Parathyroid adenoma (tissue), 2 donors: ENCODE data around the gene DPT.

Source experiments
- H2AFZ ChIP-seq: fragments of 300-600 bp; sonication (generic); one replicate; pipeline ENCODE4 v1.7.0; 2017; ENCODE audit warnings: antibody characterized with exemption, mild to moderate bottlenecking
- H3K27ac ChIP-seq: fragments of 300-600 bp; sonication (generic); one replicate; pipeline ENCODE4 v1.7.0; 2017
- H3K27me3 ChIP-seq: fragments of 300-600 bp; sonication (generic); one replicate; pipeline ENCODE4 v1.7.0; 2017; ENCODE audit warnings: low read length; ENCODE audit not compliant: control insufficient read depth, insufficient read depth
- H3K36me3 ChIP-seq: fragments of 300-600 bp; sonication (generic); one replicate; pipeline ENCODE4 v1.7.0; 2017; ENCODE audit warnings: low read length; ENCODE audit not compliant: control insufficient read depth, insufficient read depth
- H3K4me1 ChIP-seq: fragments of 300-600 bp; sonication (generic); one replicate; pipeline ENCODE4 v1.7.0; 2017; ENCODE audit warnings: control low read depth
- H3K4me2 ChIP-seq: fragments of 300-600 bp; sonication (generic); one replicate; pipeline ENCODE4 v1.7.0; 2017; ENCODE audit warnings: low read length
- H3K4me3 ChIP-seq: fragments of 300-600 bp; sonication (generic); one replicate; pipeline ENCODE4 v1.7.0; 2017; ENCODE audit warnings: low read depth, low read length
- H3K79me2 ChIP-seq: fragments of 300-600 bp; sonication (generic); one replicate; pipeline ENCODE4 v1.7.0; 2017; ENCODE audit warnings: control low read depth
- H3K9ac ChIP-seq: fragments of 300-600 bp; sonication (generic); one replicate; pipeline ENCODE4 v1.7.0; 2017; ENCODE audit warnings: mild to moderate bottlenecking
- H3K9me3 ChIP-seq: fragments of 300-600 bp; sonication (generic); one replicate; pipeline ENCODE4 v1.7.0; 2017; ENCODE audit warnings: low read length; ENCODE audit not compliant: control insufficient read depth
- TF ChIP-seq, protein P1 (sequence below): fragments of 300-600 bp; sonication (generic); IDR thresholded peaks from one replicate; pipeline ENCODE4 v1.7.0; 2017; ENCODE audit warnings: antibody characterized with exemption, mild to moderate bottlenecking
- donor health status: primary hyperparathyroidism.

DPT gene

GRCh38 chr1:168728473-168729404 is at the start of gene DPT:
TSS of gene DPT (minus strand) at chr1:168729206. CDS start at chr1:168729174, 32 bp downstream.
- H3K4me1 ChIP-seq, result no peaks in the 10 kb centered on the region

GRCh38 chr1:168775366-168775765 is 46.4 kb upstream of the DPT start:
- Histone ChIP-seq H3K79me2 (no peaks in the 10 kb centered on the region), H3K27me3 (no peaks in the 10 kb centered on the region)
- TF ChIP-seq, protein P1, sequence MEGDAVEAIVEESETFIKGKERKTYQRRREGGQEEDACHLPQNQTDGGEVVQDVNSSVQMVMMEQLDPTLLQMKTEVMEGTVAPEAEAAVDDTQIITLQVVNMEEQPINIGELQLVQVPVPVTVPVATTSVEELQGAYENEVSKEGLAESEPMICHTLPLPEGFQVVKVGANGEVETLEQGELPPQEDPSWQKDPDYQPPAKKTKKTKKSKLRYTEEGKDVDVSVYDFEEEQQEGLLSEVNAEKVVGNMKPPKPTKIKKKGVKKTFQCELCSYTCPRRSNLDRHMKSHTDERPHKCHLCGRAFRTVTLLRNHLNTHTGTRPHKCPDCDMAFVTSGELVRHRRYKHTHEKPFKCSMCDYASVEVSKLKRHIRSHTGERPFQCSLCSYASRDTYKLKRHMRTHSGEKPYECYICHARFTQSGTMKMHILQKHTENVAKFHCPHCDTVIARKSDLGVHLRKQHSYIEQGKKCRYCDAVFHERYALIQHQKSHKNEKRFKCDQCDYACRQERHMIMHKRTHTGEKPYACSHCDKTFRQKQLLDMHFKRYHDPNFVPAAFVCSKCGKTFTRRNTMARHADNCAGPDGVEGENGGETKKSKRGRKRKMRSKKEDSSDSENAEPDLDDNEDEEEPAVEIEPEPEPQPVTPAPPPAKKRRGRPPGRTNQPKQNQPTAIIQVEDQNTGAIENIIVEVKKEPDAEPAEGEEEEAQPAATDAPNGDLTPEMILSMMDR, result no peak

More at GRCh38 chr1:168728473-168729404, at the start of gene DPT:
- H3K4me2 ChIP-seq, result no peak within 1 kb of the TSS
- H3K4me3 ChIP-seq, result no peak within 1 kb of the TSS
- H2AFZ ChIP-seq, result no peak within 1 kb of the TSS
- TF ChIP-seq, protein P1, result no peak
- no peaks in the 10 kb centered on the region for H3K36me3 ChIP-seq
- no peak within 1 kb of the TSS for H3K27ac ChIP-seq
- no peaks in the 10 kb centered on the region for H3K9me3 ChIP-seq
- no peaks in the 10 kb centered on the region for H3K79me2 ChIP-seq
- no peak within 1 kb of the TSS for H3K9ac ChIP-seq
- no peaks in the 10 kb centered on the region for H3K27me3 ChIP-seq

DNA sequence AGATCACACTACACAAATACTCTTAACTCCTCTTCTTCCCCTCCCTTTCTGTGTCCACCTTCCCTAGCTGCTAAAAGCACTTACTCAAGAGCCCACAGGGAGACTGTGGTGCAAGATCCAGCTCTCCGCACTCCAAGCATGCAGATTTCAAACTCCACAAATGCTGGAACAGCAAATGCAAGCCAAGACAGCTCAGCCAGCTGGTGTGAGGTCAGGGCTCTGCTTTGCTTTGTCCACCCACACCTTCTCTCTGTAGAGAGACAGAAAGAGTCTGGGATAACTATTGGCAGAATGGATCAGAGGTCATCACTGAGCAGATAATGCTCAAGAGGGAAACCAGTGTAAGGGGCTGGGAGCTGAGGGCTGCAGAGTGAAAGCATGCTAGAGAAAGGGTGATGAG is 45.2 kb upstream of the DPT start:
- no peaks in the 10 kb centered on the region for H3K36me3 ChIP-seq
- H3K27me3 ChIP-seq, result no peaks in the 10 kb centered on the region
- H3K4me3 ChIP-seq, result no peak overlapping the region
- H3K9ac ChIP-seq, result no peak overlapping the region
- no peaks in the 10 kb centered on the region for H3K79me2 ChIP-seq
- H3K27ac ChIP-seq, result no peak overlapping the region
- H3K4me1 ChIP-seq, result no peaks in the 10 kb centered on the region
- H3K4me2 ChIP-seq, result no peak overlapping the region
- no peak overlapping the region for H2AFZ ChIP-seq
- no peaks in the 10 kb centered on the region for H3K9me3 ChIP-seq
- TF ChIP-seq, protein P1, result no peak

More at GRCh38 chr1:168775366-168775765, 46.4 kb upstream of the DPT start:
- Histone ChIP-seq H3K4me2 (no peak overlapping the region), H3K9me3 (no peaks in the 10 kb centered on the region), H3K36me3 (no peaks in the 10 kb centered on the region), H3K27ac (no peak overlapping the region), H3K4me1 (no peaks in the 10 kb centered on the region), H3K9ac (no peak overlapping the region), H3K4me3 (no peak overlapping the region), H2AFZ (no peak overlapping the region)

- H3K36me3 ChIP-seq, result no peaks in the 10 kb centered on the region
- H2AFZ ChIP-seq, result no peak overlapping the region
- no peaks in the 10 kb centered on the region for H3K79me2 ChIP-seq
- H3K4me1 ChIP-seq, result no peaks in the 10 kb centered on the region
- TF ChIP-seq, protein P1, result no peak
- H3K9ac ChIP-seq, result no peak overlapping the region
- H3K9me3 ChIP-seq, result no peaks in the 10 kb centered on the region
- no peak overlapping the region for H3K27ac ChIP-seq
- no peaks in the 10 kb centered on the region for H3K27me3 ChIP-seq
- no peak overlapping the region for H3K4me2 ChIP-seq
- H3K4me3 ChIP-seq, result no peak overlapping the region
Observed at GRCh38 chr1:168772428-168773060, 43.5 kb upstream of the DPT start.
